ENCODE data around the gene UPK1A.

GRCh38 chr19:35650581-35650980, 15.7 kb upstream of the UPK1A start:
- TF ChIP-seq CTCF (IDR thresholded peaks at IDR 0.05; ENCODE audit: insufficient read depth, low read depth, low read length) (no peak), EZH2 (IDR thresholded peaks at IDR 0.05; ENCODE audit: insufficient read depth, low read length) (no peak)

Measured in astrocyte (in vitro differentiated cells and primary cell).